Ovary (tissue), 3 donors: ENCODE measurements around the gene KRT80.
"Not testable (repeated sequence)": the region's sequence is repeated elsewhere in the genome, so short reads cannot be mapped to it uniquely, and the experiment has no call there.

Source experiments
- CTCF ChIP-seq, 3 donors: fragments of 450-650 bp in 2 of 3; fragments of 200-600 bp in 1 of 3; IDR thresholded peaks; one replicate each; pipeline versions ENCODE4 v1.5.1 to v1.8.0; 2016 to 2022; ENCODE audit warnings: antibody characterized with exemption in 3 of 3, mild to moderate bottlenecking in 1 of 3
- POLR2A ChIP-seq: fragments of 450-650 bp; IDR thresholded peaks from one replicate; pipeline ENCODE4 v1.6.1; 2017; ENCODE audit warnings: antibody characterized with exemption, mild to moderate bottlenecking, moderate library complexity
- donor health status: DM: no; HTN: no; CAD: no.

GRCh38 chr12:52240247-52240646, 48.4 kb upstream of the KRT80 start:
- TF ChIP-seq CTCF (IDR thresholded peaks at IDR 0.05); POLR2A: not testable (repeated sequence)
